Activated effector memory CD4-positive, alpha-beta T cell treated with anti-CD3 and anti-CD28 coated beads, Interleukin-2, amount 50 U/mL, for 16 hours (primary cell): ENCODE results near the gene RWDD3.

Experiments
- DNase-seq: peaks from one replicate; pipeline ENCODE4 v3.0.0-alpha.2; 2020

RWDD3 gene

GRCh38 chr1:95286479-95286878, 52.5 kb downstream of the RWDD3 start:
- no peak for DNase-seq

- no peak for DNase-seq
Observed at GRCh38 chr1:95287081-95287480, 53.1 kb downstream of the RWDD3 start.

- DNase-seq: no peak
Observed at GRCh38 chr1:95287825-95288224, 53.8 kb downstream of the RWDD3 start.
